K562 (cell line): ENCODE results near the gene CCND3. TPM values are rescaled to one million over a fixed set of nuclear protein-coding genes. Genes with fewer than 3 reads are reported as not detected.

ENCODE experiments used
- BRD4 ChIP-seq: fragments of 200-600 bp; sonication (generic); IDR thresholded peaks from 2 replicates; pipeline ENCODE4 v1.6.1; 2017; ENCODE audit warnings: inconsistent platforms
- CCAR2 ChIP-seq: fragments of 200-400 bp; formaldehyde crosslinking; IDR thresholded peaks from 2 replicates; pipeline ENCODE4 v1.6.1; 2017; ENCODE audit warnings: mild to moderate bottlenecking, low read depth, low read length
- E2F6 ChIP-seq, 2 experiments: IDR thresholded peaks; 2 replicates each; pipeline ENCODE4 v1.6.1; 2011; ENCODE audit warnings: borderline replicate concordance in 1 of 2, control low read depth in 1 of 2, low read depth in 1 of 2, low read length in 1 of 2, mild to moderate bottlenecking in 1 of 2, mixed read lengths in 1 of 2, moderate library complexity in 1 of 2; ENCODE audit not compliant: insufficient read depth in 1 of 2, insufficient read length in 1 of 2, poor library complexity in 1 of 2, severe bottlenecking in 1 of 2; ENCODE audit errors: extremely low read depth in 1 of 2
- HDGF ChIP-seq: fragments of 450-650 bp; IDR thresholded peaks from 2 replicates; pipeline ENCODE4 v1.6.1; 2016
- HMBOX1 ChIP-seq: sonication (generic); IDR thresholded peaks from 2 replicates; pipeline ENCODE4 v1.6.1; 2016
- MTA1 ChIP-seq: fragments of 450-650 bp; IDR thresholded peaks from 2 replicates; pipeline ENCODE4 v1.6.1; 2017; ENCODE audit warnings: borderline replicate concordance
- RHOXF2B ChIP-seq: fragments of 250-450 bp; sonication (Bioruptor Pico); conservative IDR thresholded peaks from 2 replicates; pipeline ENCODE4 v1.5.1; 2021
- SNIP1 ChIP-seq: fragments of 450-650 bp; IDR thresholded peaks from 2 replicates; pipeline ENCODE4 v1.7.1; 2017; ENCODE audit warnings: low read depth, mild to moderate bottlenecking
- SP2 ChIP-seq: IDR thresholded peaks from 2 replicates; pipeline ENCODE4 v1.6.1; 2011; ENCODE audit warnings: mild to moderate bottlenecking, low read depth, low read length, moderate library complexity; ENCODE audit not compliant: poor library complexity, severe bottlenecking; ENCODE audit errors: extremely low read depth
- SRF ChIP-seq, 2 experiments: fragments of 250-450, 450-650 bp in 1 of 2; sonication (Bioruptor Pico) in 1 of 2; sonication (generic) in 1 of 2; formaldehyde crosslinking; IDR thresholded peaks; 2 replicates each; pipeline versions ENCODE4 v1.5.0 to v1.5.1; 2020 to 2022; ENCODE audit warnings: mild to moderate bottlenecking in 1 of 2, missing genetic modification reagents in 1 of 2
- STAT5B ChIP-seq: fragments of 250-450 bp; sonication (Bioruptor Pico); IDR thresholded peaks from 2 replicates; pipeline ENCODE4 v1.8.0; 2021; ENCODE audit warnings: mild to moderate bottlenecking, inconsistent platforms
- TRIM25 ChIP-seq: fragments of 450-650 bp; IDR thresholded peaks from 2 replicates; pipeline ENCODE4 v1.7.0; 2016; ENCODE audit warnings: borderline replicate concordance
- TSHZ1 ChIP-seq: fragments of 250-450 bp; sonication (Bioruptor Pico); IDR thresholded peaks from 2 replicates; pipeline ENCODE4 v1.4.0; 2020; ENCODE audit warnings: mild to moderate bottlenecking, moderate library complexity
- ZMIZ1 ChIP-seq, 2 experiments: fragments of 150-350 bp in 1 of 2; IDR thresholded peaks; 2 replicates each; pipeline ENCODE4 v1.6.1; 2012 to 2016; ENCODE audit warnings: low read depth in 2 of 2, low read length in 2 of 2, mild to moderate bottlenecking in 1 of 2, moderate library complexity in 1 of 2
- ZNF12 ChIP-seq: sonication (generic); formaldehyde crosslinking; IDR thresholded peaks from 2 replicates; pipeline ENCODE4 v1.4.0; 2020; ENCODE audit warnings: mild to moderate bottlenecking, missing genetic modification reagents
- polyA plus RNA-seq, 8 experiments: library from polyadenylated mRNA; depleted of rRNA in 4 of 8; stranded (reverse) in 5 of 8; unstranded in 3 of 8; fragments of >200 nt; fragmentation: Nextera tagmentation in 2 of 8; fragmentation: Illumina TruSeq in 1 of 8; extraction: Ambion mirVana in 2 of 8; extraction: Trizol in 1 of 8; gene quantifications; 2 replicates each; pipeline versions ENCODE4 v1.2.1 to v1.2.3, GENCODE V29; 2011 to 2014; ENCODE audit warnings: inconsistent platforms in 1 of 8, missing spikeins in 1 of 8
- total RNA-seq, 7 experiments: library from RNA; depleted of rRNA in 6 of 7; stranded (reverse); fragments of >200 nt in 6 of 7; fragmentation: Illumina TruSeq in 2 of 7; extraction: Trizol in 2 of 7; gene quantifications; 2 replicates each; pipeline versions ENCODE4 v1.2.1 to v1.2.3, GENCODE V29; 2011 to 2021; ENCODE audit warnings: low replicate concordance in 1 of 7

CCND3 gene
- total and polyA plus RNA-seq, 9 of the 15 experiments (the other 6 are each of a cell fraction or from before 2014, with no cell fraction given), result 21.5 to 204 (median 97.4) TPM

- TF ChIP-seq TSHZ1 (no peak), SP2 (no peak), ZNF12 (CRISPR knock-in tag) (no peak), SNIP1 (no peak), HMBOX1 (peak; percentile 79), RHOXF2B (CRISPR knock-in tag) (no peak), BRD4 (no peak), HDGF (no peak), TRIM25 (no peak), MTA1 (0 out of 2 replicates have a peak, but pooled peaks have one; percentile 37), SRF (CRISPR knock-in tag; IDR thresholded peaks at IDR 0.05) (no peak), CCAR2 (no peak), ZMIZ1 (IDR thresholded peaks at IDR 0.05; ENCODE audit: low read depth in 2 of 2, low read length in 2 of 2) (0 out of 4 replicates have a peak, but pooled peaks of 1 of the 2 experiments have one; percentile 38), E2F6 (IDR thresholded peaks at IDR 0.05; ENCODE audit: borderline replicate concordance in 1 of 2, extremely low read depth in 1 of 2, insufficient read depth in 1 of 2, insufficient read length in 1 of 2, low read depth in 1 of 2, low read length in 1 of 2, poor library complexity in 1 of 2, severe bottlenecking in 1 of 2) (no peak), STAT5B (CRISPR knock-in tag) (no peak)
These were observed 15.5 kb upstream of the CCND3 start (continued) for GRCh38 chr6:41957117-41957516.
